Upper lobe of left lung (tissue), 4 donors: ENCODE data around the gene UGCG.

Experiments used
- CTCF ChIP-seq, 6 experiments: fragments of 450-650 bp in 4 of 6; fragments of 200-600 bp in 2 of 6; sonication (generic) in 2 of 6; IDR thresholded peaks; one replicate each; pipeline ENCODE4 v1.5.1; 2016 to 2019; ENCODE audit warnings: antibody characterized with exemption in 6 of 6
- POLR2A ChIP-seq, 4 donors: fragments of 450-650 bp; IDR thresholded peaks; one replicate each; pipeline ENCODE4 v1.5.1; 2016 to 2017; ENCODE audit warnings: antibody characterized with exemption in 4 of 4, mild to moderate bottlenecking in 2 of 4
- POLR2AphosphoS5 ChIP-seq, 2 donors: sonication (generic); formaldehyde crosslinking; IDR thresholded peaks; one replicate each; pipeline ENCODE4 v1.5.1; 2017; ENCODE audit warnings: antibody characterized with exemption in 2 of 2

GRCh38 chr9:111898331-111899096 is 1.9 kb downstream of the UGCG start:
- TF ChIP-seq POLR2A (IDR thresholded peaks at IDR 0.05) (no peak), POLR2AphosphoS5 (IDR thresholded peaks at IDR 0.05) (no peak), CTCF (IDR thresholded peaks at IDR 0.05) (no peak)
